Sigmoid colon (tissue), 3 donors: ENCODE data around the gene MUC16.

Experiments
- CTCF ChIP-seq, 4 experiments: fragments of 450-650 bp in 3 of 4; fragments of 200-600 bp in 1 of 4; IDR thresholded peaks; one replicate each; pipeline ENCODE4 v1.5.1; 2016 to 2019; ENCODE audit warnings: antibody characterized with exemption in 4 of 4, mild to moderate bottlenecking in 3 of 4, moderate library complexity in 2 of 4
- POLR2A ChIP-seq, 2 donors: fragments of 450-650 bp; IDR thresholded peaks; one replicate each; pipeline ENCODE4 v1.6.1; 2016; ENCODE audit warnings: antibody characterized with exemption in 2 of 2, mild to moderate bottlenecking in 2 of 2, moderate library complexity in 2 of 2

GRCh38 chr19:9000933-9001332 lies 9.3 kb downstream of the MUC16 start:
- TF ChIP-seq POLR2A (IDR thresholded peaks at IDR 0.05) = no peak
- TF ChIP-seq CTCF (IDR thresholded peaks at IDR 0.05) = no peak
